HEK293 (cell line): ENCODE measurements around the gene BCKDHB.

Source experiments
- CTCF ChIA-PET: fragments of 350-600 bp; formaldehyde crosslinking; extraction: SDS; loops from one replicate; lab custom pipeline; 2021; ENCODE audit warnings: antibody characterized with exemption; lab: Yijun Ruan, JAX
- POLR2A ChIA-PET: fragments of 300-600 bp; formaldehyde crosslinking; extraction: SDS; loops from one replicate; lab custom pipeline; 2020; ENCODE audit warnings: antibody characterized with exemption, inconsistent platforms; lab: Yijun Ruan, JAX
- H3K27ac ChIP-seq: fragments of 200-500 bp; sonication (Bioruptor generic); 2 replicates; pipeline ENCODE4 v1.5.1; 2014; ENCODE audit warnings: low read depth, low read length, control low read depth, inconsistent platforms; ENCODE audit errors: extremely low read depth
- H3K36me3 ChIP-seq, 2 experiments: fragments of 200-500 bp in 1 of 2; sonication (Bioruptor generic) in 1 of 2; 1 replicate in 1 of 2; 2 replicates in 1 of 2; pipeline ENCODE4 v1.5.1; 2014 to 2017; ENCODE audit warnings: inconsistent platforms in 2 of 2, low read length in 2 of 2; ENCODE audit not compliant: control insufficient read depth in 2 of 2, insufficient read depth in 1 of 2
- H3K4me1 ChIP-seq: fragments of 200-500 bp; sonication (Bioruptor generic); 2 replicates; pipeline ENCODE4 v1.5.1; 2014; ENCODE audit warnings: mild to moderate bottlenecking, low read length, inconsistent platforms; ENCODE audit not compliant: control insufficient read depth, insufficient read depth
- H3K4me3 ChIP-seq: 2 replicates; pipeline ENCODE4 v1.5.1; 2011; ENCODE audit warnings: low read depth, mild to moderate bottlenecking, control low read depth, low read length, moderate library complexity
- H3K9me3 ChIP-seq: fragments of 200-500 bp; sonication (Bioruptor generic); 2 replicates; pipeline ENCODE4 v1.5.1; 2014; ENCODE audit warnings: low read depth, low read length, inconsistent platforms; ENCODE audit not compliant: control insufficient read depth, insufficient read depth
- BCL11A ChIP-seq: fragments of 450-650 bp; formaldehyde crosslinking; IDR thresholded peaks from 2 replicates; pipeline ENCODE4 v1.5.1; 2016; ENCODE audit warnings: low read depth, missing biosample characterization, missing genetic modification characterization
- EGR2 ChIP-seq: fragments of 450-650 bp; formaldehyde crosslinking; IDR thresholded peaks from 2 replicates; pipeline ENCODE4 v1.5.1; 2016; ENCODE audit warnings: low read depth, missing biosample characterization, missing genetic modification characterization
- PBX3 ChIP-seq: sonication (generic); formaldehyde crosslinking; IDR thresholded peaks from 2 replicates; pipeline ENCODE4 v1.8.1; 2022; ENCODE audit warnings: mild to moderate bottlenecking, moderate library complexity, missing genetic modification reagents
- PRDM1 ChIP-seq: fragments of 450-650 bp; formaldehyde crosslinking; IDR thresholded peaks from 2 replicates; pipeline ENCODE4; 2016; ENCODE audit warnings: missing biosample characterization, missing genetic modification characterization
- ZBTB1 ChIP-seq: fragments of 450-650 bp; formaldehyde crosslinking; IDR thresholded peaks from 2 replicates; pipeline ENCODE4 v1.5.1; 2016; ENCODE audit warnings: missing biosample characterization, missing genetic modification characterization
- ZNF140 ChIP-seq: fragments of 450-650 bp; formaldehyde crosslinking; IDR thresholded peaks from 2 replicates; pipeline ENCODE4 v1.5.1; 2016; ENCODE audit warnings: missing biosample characterization, missing genetic modification characterization
- ZNF175 ChIP-seq: fragments of 450-650 bp; formaldehyde crosslinking; IDR thresholded peaks from 2 replicates; pipeline ENCODE4 v1.5.1; 2016; ENCODE audit warnings: missing biosample characterization, missing genetic modification characterization
- ZNF202 ChIP-seq: fragments of 450-650 bp; formaldehyde crosslinking; IDR thresholded peaks from 2 replicates; pipeline ENCODE4 v1.5.1; 2016; ENCODE audit warnings: missing biosample characterization, missing genetic modification characterization, borderline replicate concordance
- ZNF211 ChIP-seq: fragments of 450-650 bp; formaldehyde crosslinking; IDR thresholded peaks from 2 replicates; pipeline ENCODE4 v1.5.1; 2016; ENCODE audit warnings: low read depth, missing biosample characterization, missing genetic modification characterization
- ZNF221 ChIP-seq: fragments of 450-650 bp; formaldehyde crosslinking; IDR thresholded peaks from 2 replicates; pipeline ENCODE4 v1.5.1; 2017; ENCODE audit warnings: missing biosample characterization, missing genetic modification characterization, borderline replicate concordance
- ZNF266 ChIP-seq: fragments of 450-650 bp; formaldehyde crosslinking; IDR thresholded peaks from 2 replicates; pipeline ENCODE4 v1.5.1; 2016; ENCODE audit warnings: missing biosample characterization, missing genetic modification characterization, low read depth
- ZNF324 ChIP-seq: fragments of 450-650 bp; formaldehyde crosslinking; IDR thresholded peaks from 2 replicates; pipeline ENCODE4 v1.5.1; 2016; ENCODE audit warnings: missing biosample characterization, missing genetic modification characterization
- ZNF362 ChIP-seq: fragments of 450-650 bp; formaldehyde crosslinking; IDR thresholded peaks from 2 replicates; pipeline ENCODE4 v1.5.1; 2016; ENCODE audit warnings: missing biosample characterization, missing genetic modification characterization
- ZNF433 ChIP-seq: fragments of 450-650 bp; formaldehyde crosslinking; IDR thresholded peaks from 2 replicates; pipeline ENCODE4 v1.5.1; 2016; ENCODE audit warnings: missing biosample characterization, missing genetic modification characterization, low read depth
- ZNF48 ChIP-seq: fragments of 450-650 bp; formaldehyde crosslinking; IDR thresholded peaks from 2 replicates; pipeline ENCODE4 v1.5.1; 2016; ENCODE audit warnings: missing biosample characterization, missing genetic modification characterization
- ZNF529 ChIP-seq: fragments of 450-650 bp; formaldehyde crosslinking; IDR thresholded peaks from 2 replicates; pipeline ENCODE4 v1.5.1; 2017; ENCODE audit warnings: missing genetic modification characterization, missing biosample characterization; ENCODE audit not compliant: insufficient replicate concordance
- ZNF549 ChIP-seq: fragments of 450-650 bp; IDR thresholded peaks from 2 replicates; pipeline ENCODE4 v1.5.1; 2018; ENCODE audit warnings: missing biosample characterization, missing genetic modification characterization, mild to moderate bottlenecking, inconsistent platforms, moderate library complexity
- ZNF555 ChIP-seq: fragments of 450-650 bp; formaldehyde crosslinking; conservative IDR thresholded peaks from 2 replicates; pipeline ENCODE4 v1.5.1; 2017; ENCODE audit warnings: missing biosample characterization, mild to moderate bottlenecking, missing genetic modification characterization, inconsistent platforms
- ZNF626 ChIP-seq: fragments of 450-650 bp; sonication (Bioruptor Pico); formaldehyde crosslinking; IDR thresholded peaks from 2 replicates; pipeline ENCODE4 v1.5.1; 2018; ENCODE audit warnings: missing biosample characterization, missing genetic modification characterization, inconsistent platforms
- ZSCAN16 ChIP-seq: fragments of 450-650 bp; formaldehyde crosslinking; IDR thresholded peaks from 2 replicates; pipeline ENCODE4 v1.5.1; 2016; ENCODE audit warnings: missing biosample characterization, missing genetic modification characterization
- ZXDB ChIP-seq: fragments of 450-650 bp; formaldehyde crosslinking; IDR thresholded peaks from 2 replicates; pipeline ENCODE4 v1.5.1; 2016; ENCODE audit warnings: missing biosample characterization, missing genetic modification characterization
- TF ChIP-seq, protein P1 (sequence below): fragments of 450-650 bp; formaldehyde crosslinking; IDR thresholded peaks from 2 replicates; pipeline ENCODE4 v1.5.1; 2016; ENCODE audit warnings: missing biosample characterization, missing genetic modification characterization
- TF ChIP-seq, protein P2 (sequence below): fragments of 450-650 bp; formaldehyde crosslinking; IDR thresholded peaks from 2 replicates; pipeline ENCODE4 v1.5.1; 2016; ENCODE audit warnings: missing biosample characterization, missing genetic modification characterization

The BCKDHB gene

GRCh38 chr6:80183019-80183795, 76.7 kb downstream of the BCKDHB start:
- Histone ChIP-seq H3K4me3 (no peak overlapping the region), H3K27ac (no peak overlapping the region), H3K36me3 (no peaks in the 10 kb centered on the region), H3K9me3 (no peaks in the 10 kb centered on the region), H3K4me1 (no peaks in the 10 kb centered on the region)
- ChIA-PET POLR2A (no interaction called here), CTCF (interaction anchor here (0.8 kb wide), 1 partner anchor 51 kb away, joined by 3 read pairs; no protein-coding TSS in a partner anchor)
- no peak for TF ChIP-seq ZNF626

DNA sequence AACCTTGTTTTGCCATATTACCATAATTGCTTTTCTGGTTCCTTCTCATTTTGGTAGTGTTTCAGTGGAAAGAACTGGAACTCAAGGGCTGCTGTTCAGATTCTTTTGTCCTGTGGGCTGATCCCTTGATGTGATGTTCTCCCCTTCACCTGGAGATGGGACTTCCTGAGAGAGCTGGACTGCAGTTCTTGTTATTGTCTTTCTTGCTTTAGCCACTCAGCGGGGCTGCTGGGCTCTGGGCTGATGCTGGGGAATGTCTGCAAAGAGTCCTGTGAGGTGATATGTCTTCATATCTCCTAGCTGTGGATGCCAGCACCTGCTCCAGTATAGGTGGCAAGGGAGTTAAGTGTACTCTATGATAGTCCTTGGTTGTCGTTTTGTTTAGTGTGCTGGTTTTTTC, 79.0 kb downstream of the BCKDHB start:
- POLR2A ChIA-PET = no interaction called here
- Histone ChIP-seq H3K4me1 (no peaks in the 10 kb centered on the region), H3K4me3 (no peak overlapping the region)

DNA sequence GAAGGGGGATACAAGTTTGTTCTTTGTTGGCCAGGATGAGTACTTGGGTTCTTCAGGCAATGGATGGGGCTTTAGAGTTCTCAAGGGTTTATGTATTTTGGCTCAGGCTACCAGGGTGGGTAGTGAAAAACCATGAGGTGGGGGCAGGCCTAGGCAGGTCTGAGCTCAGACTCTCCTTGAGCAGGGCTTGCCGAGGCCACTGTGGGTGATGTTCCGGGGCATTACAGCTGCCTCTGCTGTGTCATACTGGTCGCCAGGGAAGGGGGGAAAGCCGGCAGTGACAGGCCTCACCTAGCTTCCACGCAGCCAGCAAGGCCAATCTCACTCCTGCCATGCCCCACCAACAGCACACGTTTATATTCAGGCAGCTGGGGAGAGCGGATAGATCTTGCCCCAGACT, 79.6 kb downstream of the BCKDHB start:
- Histone ChIP-seq H3K27ac (no peak overlapping the region), H3K4me3 (no peak overlapping the region), H3K36me3 (no peaks in the 10 kb centered on the region), H3K9me3 (no peaks in the 10 kb centered on the region), H3K4me1 (no peaks in the 10 kb centered on the region)
- CTCF ChIA-PET = interaction anchor here (0.6 to 1.5 kb wide), 2 partner anchors 28 to 34 kb away, joined by 4 to 6 read pairs; no protein-coding TSS in a partner anchor
- POLR2A ChIA-PET = no interaction called here
- TF ChIP-seq ZNF202 (tag by site-specific recombination) = no peak
- no peak for TF ChIP-seq ZNF211 (tag by site-specific recombination)
- TF ChIP-seq ZNF221 (tag by site-specific recombination) = no peak
- no peak for TF ChIP-seq ZSCAN16 (tag by site-specific recombination)
- TF ChIP-seq ZXDB (tag by site-specific recombination) = no peak
- TF ChIP-seq ZNF433 (tag by site-specific recombination) = no peak
- no peak for TF ChIP-seq ZNF555 (tag by site-specific recombination)
- TF ChIP-seq PRDM1 (tag by site-specific recombination) = no peak
- no peak for TF ChIP-seq ZNF529
- TF ChIP-seq ZNF48 (tag by site-specific recombination) = no peak
- TF ChIP-seq ZNF175 = no peak

More for the DNA sequence above, 79.0 kb downstream of the BCKDHB start:
- CTCF ChIA-PET = no interaction called here
- no peak overlapping the region for H3K27ac ChIP-seq
- no peaks in the 10 kb centered on the region for H3K36me3 ChIP-seq
- TF ChIP-seq ZNF362 (tag by site-specific recombination) = no peak
- no peak for TF ChIP-seq ZNF266 (tag by site-specific recombination)
- no peak for TF ChIP-seq ZNF549 (tag by site-specific recombination)
- TF ChIP-seq ZNF140 (tag by site-specific recombination) = no peak
- no peak for TF ChIP-seq BCL11A (tag by site-specific recombination)
- no peak for TF ChIP-seq PBX3 (CRISPR knock-in tag)
- TF ChIP-seq EGR2 = no peak
- TF ChIP-seq ZNF324 (tag by site-specific recombination) = no peak
- TF ChIP-seq, protein P1, sequence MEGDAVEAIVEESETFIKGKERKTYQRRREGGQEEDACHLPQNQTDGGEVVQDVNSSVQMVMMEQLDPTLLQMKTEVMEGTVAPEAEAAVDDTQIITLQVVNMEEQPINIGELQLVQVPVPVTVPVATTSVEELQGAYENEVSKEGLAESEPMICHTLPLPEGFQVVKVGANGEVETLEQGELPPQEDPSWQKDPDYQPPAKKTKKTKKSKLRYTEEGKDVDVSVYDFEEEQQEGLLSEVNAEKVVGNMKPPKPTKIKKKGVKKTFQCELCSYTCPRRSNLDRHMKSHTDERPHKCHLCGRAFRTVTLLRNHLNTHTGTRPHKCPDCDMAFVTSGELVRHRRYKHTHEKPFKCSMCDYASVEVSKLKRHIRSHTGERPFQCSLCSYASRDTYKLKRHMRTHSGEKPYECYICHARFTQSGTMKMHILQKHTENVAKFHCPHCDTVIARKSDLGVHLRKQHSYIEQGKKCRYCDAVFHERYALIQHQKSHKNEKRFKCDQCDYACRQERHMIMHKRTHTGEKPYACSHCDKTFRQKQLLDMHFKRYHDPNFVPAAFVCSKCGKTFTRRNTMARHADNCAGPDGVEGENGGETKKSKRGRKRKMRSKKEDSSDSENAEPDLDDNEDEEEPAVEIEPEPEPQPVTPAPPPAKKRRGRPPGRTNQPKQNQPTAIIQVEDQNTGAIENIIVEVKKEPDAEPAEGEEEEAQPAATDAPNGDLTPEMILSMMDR (tag by site-specific recombination) = no peak
- TF ChIP-seq ZBTB1 (tag by site-specific recombination) = no peak
- TF ChIP-seq, protein P2, sequence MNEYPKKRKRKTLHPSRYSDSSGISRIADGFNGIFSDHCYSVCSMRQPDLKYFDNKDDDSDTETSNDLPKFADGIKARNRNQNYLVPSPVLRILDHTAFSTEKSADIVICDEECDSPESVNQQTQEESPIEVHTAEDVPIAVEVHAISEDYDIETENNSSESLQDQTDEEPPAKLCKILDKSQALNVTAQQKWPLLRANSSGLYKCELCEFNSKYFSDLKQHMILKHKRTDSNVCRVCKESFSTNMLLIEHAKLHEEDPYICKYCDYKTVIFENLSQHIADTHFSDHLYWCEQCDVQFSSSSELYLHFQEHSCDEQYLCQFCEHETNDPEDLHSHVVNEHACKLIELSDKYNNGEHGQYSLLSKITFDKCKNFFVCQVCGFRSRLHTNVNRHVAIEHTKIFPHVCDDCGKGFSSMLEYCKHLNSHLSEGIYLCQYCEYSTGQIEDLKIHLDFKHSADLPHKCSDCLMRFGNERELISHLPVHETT (tag by site-specific recombination) = no peak
- H3K9me3 ChIP-seq = no peaks in the 10 kb centered on the region
